ENCODE measurements around the gene HSP90AB1. TPM values are rescaled to one million over a fixed set of nuclear protein-coding genes. Genes with fewer than 3 reads are reported as not detected.

The HSP90AB1 gene
- 751 and 810 TPM in 2 replicates for total RNA-seq (2014; rRNA removed; shearing (Covaris generic))

GRCh38 chr6:44246663-44247337, at the start of gene HSP90AB1:
HSP90AB1 (plus strand) TSS chr6:44247101; CDS start chr6:44248630, 1,529 bp downstream.
- peak; percentile 98 for DNase-seq (ENCODE audit: low spot score)

GRCh38 chr6:44198684-44199083, 48.2 kb upstream of the HSP90AB1 start:
- no peak for DNase-seq (ENCODE audit: low spot score)

- no peak for DNase-seq (ENCODE audit: low spot score)
Measured at GRCh38 chr6:44199883-44200282, 47.0 kb upstream of the HSP90AB1 start.

GRCh38 chr6:44201200-44201599, 45.7 kb upstream of the HSP90AB1 start:
- peak; percentile 61 for DNase-seq (ENCODE audit: low spot score)

- no peak for DNase-seq (ENCODE audit: low spot score)
Measured at GRCh38 chr6:44201638-44202303, 45.1 kb upstream of the HSP90AB1 start.

- DNase-seq (ENCODE audit: low spot score): no peak
Measured at GRCh38 chr6:44202332-44202971, 44.4 kb upstream of the HSP90AB1 start.

- DNase-seq (ENCODE audit: low spot score): no peak
Measured at GRCh38 chr6:44202972-44203750, 43.7 kb upstream of the HSP90AB1 start.

GRCh38 chr6:44203955-44204354, 42.9 kb upstream of the HSP90AB1 start:
- DNase-seq (ENCODE audit: low spot score): peak; percentile 64

GRCh38 chr6:44207966-44208365, 38.9 kb upstream of the HSP90AB1 start:
- DNase-seq (ENCODE audit: low spot score): no peak

GRCh38 chr6:44211284-44211683, 35.6 kb upstream of the HSP90AB1 start:
- DNase-seq (ENCODE audit: low spot score): no peak

- DNase-seq (ENCODE audit: low spot score): no peak
Measured at GRCh38 chr6:44214307-44214706, 32.6 kb upstream of the HSP90AB1 start.

- DNase-seq (ENCODE audit: low spot score): no peak
Measured at GRCh38 chr6:44216677-44217331, 30.1 kb upstream of the HSP90AB1 start, which contains the start of gene MYMX. MYMX (plus strand) TSS chr6:44216926; CDS start chr6:44217472, 546 bp downstream.

GRCh38 chr6:44217332-44218143, 29.4 kb upstream of the HSP90AB1 start:
- no peak for DNase-seq (ENCODE audit: low spot score)

GRCh38 chr6:44219053-44219814, 27.7 kb upstream of the HSP90AB1 start:
- peak; percentile 57 for DNase-seq (ENCODE audit: low spot score)

GRCh38 chr6:44219815-44220784, 26.8 kb upstream of the HSP90AB1 start:
- DNase-seq (ENCODE audit: low spot score): no peak

- DNase-seq (ENCODE audit: low spot score): no peak
Measured at GRCh38 chr6:44220913-44221290, 26.0 kb upstream of the HSP90AB1 start.

GRCh38 chr6:44221291-44221960, 25.5 kb upstream of the HSP90AB1 start:
- peak; percentile 91 for DNase-seq (ENCODE audit: low spot score)

GRCh38 chr6:44221961-44222335, 25.0 kb upstream of the HSP90AB1 start:
- no peak for DNase-seq (ENCODE audit: low spot score)

Measured in HT-29 (cell line).